Spleen (tissue), 11 donors: ENCODE measurements around the gene CFAP97. TPM values are rescaled to one million over a fixed set of nuclear protein-coding genes. Genes with fewer than 3 reads are reported as not detected.
A peak's percentile ranks its signal among the peaks of the same experiment; 100 is the strongest.

Source experiments
- DNase-seq: peaks from one replicate; pipeline ENCODE4 v3.0.0-alpha.2; 2020
- H3K27ac ChIP-seq, 8 donors: fragments of 200-600 bp; sonication (generic) in 7 of 8; 1 replicate in 4 of 8; 2 replicates in 4 of 8; pipeline versions ENCODE4 v1.5.0 to v1.8.0; 2016 to 2021; ENCODE audit warnings: inconsistent platforms in 4 of 8, mild to moderate bottlenecking in 4 of 8, moderate library complexity in 1 of 8
- H3K27me3 ChIP-seq, 7 donors: fragments of 200-600 bp; sonication (generic) in 6 of 7; replicated peaks in 1 of 7; 1 replicate in 4 of 7; 2 replicates in 3 of 7; pipeline versions ENCODE4 v1.5.0 to v1.8.0; 2016 to 2021; ENCODE audit warnings: inconsistent platforms in 3 of 7, mild to moderate bottlenecking in 1 of 7
- H3K36me3 ChIP-seq, 6 donors: fragments of 200-600 bp; sonication (generic) in 5 of 6; 1 replicate in 4 of 6; 2 replicates in 2 of 6; pipeline versions ENCODE4 v1.5.0 to v1.8.0; 2016 to 2021; ENCODE audit warnings: inconsistent platforms in 2 of 6
- H3K4me1 ChIP-seq, 6 donors: fragments of 200-600 bp; sonication (generic) in 5 of 6; 1 replicate in 3 of 6; 2 replicates in 3 of 6; pipeline versions ENCODE4 v1.5.0 to v1.8.0; 2016 to 2021; ENCODE audit warnings: inconsistent platforms in 3 of 6
- H3K4me3 ChIP-seq, 8 donors: fragments of 200-600 bp; sonication (generic) in 7 of 8; 1 replicate in 4 of 8; 2 replicates in 4 of 8; pipeline versions ENCODE4 v1.5.0 to v1.8.0; 2016 to 2021; ENCODE audit warnings: inconsistent platforms in 4 of 8, mild to moderate bottlenecking in 4 of 8, moderate library complexity in 2 of 8
- H3K9me3 ChIP-seq, 8 donors: fragments of 200-600 bp; sonication (generic) in 7 of 8; 1 replicate in 4 of 8; 2 replicates in 4 of 8; pipeline versions ENCODE4 v1.5.0 to v1.8.0; 2016 to 2021; ENCODE audit warnings: inconsistent platforms in 4 of 8
- CTCF ChIP-seq, 11 experiments: fragments of 200-600 bp in 7 of 11; fragments of 450-650 bp in 4 of 11; sonication (generic) in 4 of 11; IDR thresholded peaks in 8 of 11; conservative IDR thresholded peaks in 3 of 11; 1 replicate in 7 of 11; 2 replicates in 4 of 11; pipeline versions ENCODE4 v1.4.0 to v1.8.0; 2016 to 2021; ENCODE audit warnings: antibody characterized with exemption in 11 of 11, inconsistent platforms in 4 of 11, mild to moderate bottlenecking in 1 of 11
- POLR2A ChIP-seq, 3 donors: fragments of 450-650 bp; IDR thresholded peaks; one replicate each; pipeline ENCODE4 v1.5.1; 2017; ENCODE audit warnings: antibody characterized with exemption in 3 of 3, mild to moderate bottlenecking in 1 of 3
- POLR2AphosphoS5 ChIP-seq, 3 donors: sonication (generic); formaldehyde crosslinking; IDR thresholded peaks; one replicate each; pipeline ENCODE4 v1.5.1; 2017; ENCODE audit warnings: antibody characterized with exemption in 3 of 3
- WGBS, 5 donors: extraction: QIAGEN DNeasy Blood & Tissue Kit in 3 of 5; methylation state at CpG; one replicate each; pipeline versions ENCODE4 v1.1.5 to v1.1.7; 2013 to 2018; 5-methylcytosine and 5-hydroxymethylcytosine counted together
- intact Hi-C: fragments of 100-400 bp; cut with DNase I; formaldehyde crosslinking; loops from one replicate; pipeline ENCODE4 v1.15.0; 2023; ENCODE audit warnings: low total_unique reads
- polyA plus RNA-seq, 3 donors: library from polyadenylated mRNA; stranded (reverse); fragments of 200-250 nt; gene quantifications; one replicate each; pipeline ENCODE4 v1.2.1, GENCODE V29; 2013
- total RNA-seq, 7 donors: library from RNA; depleted of rRNA in 3 of 7; stranded (reverse); fragments of >200 nt in 3 of 7; fragmentation: NEBNext Ultra II Directional in 4 of 7; extraction: Animal tissue kit (Norgen Biotek cat#: 25700) in 4 of 7; gene quantifications; one replicate each; pipeline versions ENCODE4 v1.1.0 to v1.2.1, GENCODE V29; 2016 to 2021
- donor health status: healthy with polysubstance abuse.
- donor health status: DM: no; HTN: no; CAD: no; lungs with moderate emphysema.
- donor health status: DM: no; HTN: no; CAD: no.
- donor health status: Bipolar disorder and iron deficiency.
- donor health status: healthy.
- donor health status: DM: no; HTN: no; CAD: no.
- donor health status: DM: yes; HTN: yes; CAD: no.

The CFAP97 gene
- total and polyA plus RNA-seq, 10 donors: 4.8 to 48.6 (median 39.0) TPM

DNA sequence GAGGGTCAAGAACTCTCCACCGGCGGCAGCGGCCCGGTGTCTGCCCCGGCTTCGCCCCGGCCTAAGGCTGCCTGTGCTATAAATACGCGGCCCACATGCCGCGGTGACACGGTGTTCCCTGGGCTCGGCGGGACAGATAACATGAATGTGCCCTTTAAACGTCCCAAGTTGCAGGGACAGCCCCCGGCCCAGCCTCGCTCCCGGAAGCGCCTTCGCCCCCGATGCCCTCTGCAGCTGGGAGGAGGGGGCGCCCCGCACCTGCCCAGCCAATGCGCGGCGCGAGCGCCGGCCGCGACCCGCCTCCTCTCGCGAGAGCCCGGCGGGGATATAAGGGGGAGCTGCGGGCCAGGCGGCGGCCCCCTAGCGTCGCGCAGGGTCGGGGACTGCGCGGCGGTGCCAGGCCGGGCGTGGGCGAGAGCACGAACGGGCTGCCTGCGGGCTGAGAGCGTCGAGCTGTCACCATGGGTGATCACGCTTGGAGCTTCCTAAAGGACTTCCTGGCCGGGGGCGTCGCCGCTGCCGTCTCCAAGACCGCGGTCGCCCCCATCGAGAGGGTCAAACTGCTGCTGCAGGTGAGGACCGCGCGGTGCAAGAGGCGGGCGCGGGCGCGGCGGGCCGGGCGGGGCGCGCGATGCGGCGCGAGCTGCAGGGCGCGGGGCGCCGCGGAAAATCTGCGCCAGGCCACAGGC, 60.7 kb downstream of the CFAP97 start, which contains the start of gene SLC25A4:
TSS of gene SLC25A4 (plus strand) at position 355 of the 689 bp plus-strand sequence. CDS start at position 462, 107 bp downstream.
- peaks cover 0 to 10% (median 0%) of the 10 kb centered on the region in 6 donors for H3K36me3 ChIP-seq
- H3K27ac ChIP-seq: peak within 1 kb of the TSS; percentile 30 to 87 (median 75)
- intact Hi-C loops: no loop called here
- peak; percentile 22 to 74 (median 54) for TF ChIP-seq CTCF (IDR thresholded peaks at IDR 0.05 in 8 of 11, conservative IDR thresholded peaks at IDR 0.05 in 3 of 11)
- peak in 2 of 3 donors; percentile 61 to 86 for TF ChIP-seq POLR2A (IDR thresholded peaks at IDR 0.05)
- peak; percentile 95 to 97 (median 97) for TF ChIP-seq POLR2AphosphoS5 (IDR thresholded peaks at IDR 0.05)
- H3K4me3 ChIP-seq: peak within 1 kb of the TSS; percentile 53 to 87 (median 64)
- 0 to 1% (median 0%) methylated on average over 8 to 87 of the region's 87 CpGs for WGBS, 5 donors
- peaks cover 0 to 27% (median 0%) of the 10 kb centered on the region in 7 donors for H3K27me3 ChIP-seq
- H3K4me1 ChIP-seq: peaks cover 6 to 36% (median 25%) of the 10 kb centered on the region in 6 donors
- H3K9me3 ChIP-seq: no peaks in the 10 kb centered on the region
- peak; percentile 95 for DNase-seq

- H3K9me3 ChIP-seq: no peaks in the 10 kb centered on the region
- H3K27me3 ChIP-seq: peaks cover 0 to 27% (median 0%) of the 10 kb centered on the region in 7 donors
- DNase-seq: no peak
- H3K4me1 ChIP-seq: peaks cover 6 to 36% (median 25%) of the 10 kb centered on the region in 6 donors
- TF ChIP-seq POLR2AphosphoS5 (IDR thresholded peaks at IDR 0.05) (no peak), CTCF (IDR thresholded peaks at IDR 0.05 in 8 of 11, conservative IDR thresholded peaks at IDR 0.05 in 3 of 11) (no peak), POLR2A (IDR thresholded peaks at IDR 0.05) (no peak)
- 9 to 18% (median 13%) methylated on average over 11 of the region's 11 CpGs for WGBS, 5 donors
- peak overlapping the region; percentile 53 to 87 (median 64) for H3K4me3 ChIP-seq
- H3K36me3 ChIP-seq: peaks cover 0 to 10% (median 0%) of the 10 kb centered on the region in 6 donors
- intact Hi-C loops: no loop called here
- peak overlapping the region; percentile 30 to 87 (median 75) for H3K27ac ChIP-seq
Observed at GRCh38 chr4:185142564-185142911, 61.3 kb downstream of the CFAP97 start.

- TF ChIP-seq POLR2AphosphoS5 (IDR thresholded peaks at IDR 0.05) (no peak), POLR2A (IDR thresholded peaks at IDR 0.05) (no peak), CTCF (IDR thresholded peaks at IDR 0.05 in 8 of 11, conservative IDR thresholded peaks at IDR 0.05 in 3 of 11) (no peak)
Observed at GRCh38 chr4:185141777-185142176, 62.0 kb downstream of the CFAP97 start.

DNA sequence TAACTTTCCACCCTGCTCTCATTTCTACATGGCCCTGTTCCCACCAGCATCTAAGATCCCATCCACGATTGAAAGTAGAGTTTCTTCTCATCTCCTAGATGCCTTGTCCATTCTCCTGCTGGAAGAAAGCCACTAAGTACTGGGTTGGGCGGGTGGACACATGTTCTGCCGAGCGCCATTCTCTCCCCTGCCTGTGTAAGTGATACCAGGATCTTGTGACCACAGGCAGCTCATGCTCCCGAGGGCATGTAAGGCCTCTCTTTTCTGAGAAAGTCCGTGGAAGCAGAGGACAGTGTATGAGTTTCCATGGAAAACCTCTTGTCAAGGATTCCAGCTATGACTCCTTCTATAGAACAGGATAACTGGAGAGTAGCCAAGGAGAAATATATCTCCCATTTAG, 64.1 kb downstream of the CFAP97 start:
- peaks cover 6 to 30% (median 22%) of the 10 kb centered on the region in 6 donors for H3K4me1 ChIP-seq
- 81 to 94% (median 86%) methylated on average over 6 of the region's 6 CpGs for WGBS, 5 donors
- H3K9me3 ChIP-seq: no peaks in the 10 kb centered on the region
- H3K27ac ChIP-seq: no peak overlapping the region
- intact Hi-C loops: no loop called here
- peaks cover 0 to 27% (median 0%) of the 10 kb centered on the region in 7 donors for H3K27me3 ChIP-seq
- no peaks in the 10 kb centered on the region for H3K36me3 ChIP-seq
- DNase-seq: no peak
- no peak overlapping the region for H3K4me3 ChIP-seq
- TF ChIP-seq POLR2AphosphoS5 (IDR thresholded peaks at IDR 0.05) (no peak), CTCF (IDR thresholded peaks at IDR 0.05 in 8 of 11, conservative IDR thresholded peaks at IDR 0.05 in 3 of 11) (no peak), POLR2A (IDR thresholded peaks at IDR 0.05) (no peak)

More at GRCh38 chr4:185141777-185142176, 62.0 kb downstream of the CFAP97 start:
- Histone ChIP-seq H3K27me3 (peaks cover 0 to 27% (median 0%) of the 10 kb centered on the region in 7 donors), H3K36me3 (peaks cover 0 to 7% (median 0%) of the 10 kb centered on the region in 6 donors), H3K9me3 (no peaks in the 10 kb centered on the region), H3K27ac (no peak overlapping the region), H3K4me3 (no peak overlapping the region), H3K4me1 (peaks cover 6 to 36% (median 25%) of the 10 kb centered on the region in 6 donors)
- DNase-seq: no peak
- intact Hi-C loops: no loop called here
- 91 to 98% (median 94%) methylated on average over 6 of the region's 6 CpGs for whole genome bisulfite sequencing, 5 donors
